NCI-H345 (cell line): ENCODE measurements around the gene TBX1.

Source experiments
- DNase-seq: peaks from one replicate; lab custom pipeline; 2025; lab: John Stamatoyannopoulos, UW

The TBX1 gene

GRCh38 chr22:19738664-19739447, 21.7 kb upstream of the TBX1 start:
- DNase-seq: no peak

- no peak for DNase-seq
These were observed 21.1 kb upstream of the TBX1 start for GRCh38 chr22:19739448-19739895.

DNA sequence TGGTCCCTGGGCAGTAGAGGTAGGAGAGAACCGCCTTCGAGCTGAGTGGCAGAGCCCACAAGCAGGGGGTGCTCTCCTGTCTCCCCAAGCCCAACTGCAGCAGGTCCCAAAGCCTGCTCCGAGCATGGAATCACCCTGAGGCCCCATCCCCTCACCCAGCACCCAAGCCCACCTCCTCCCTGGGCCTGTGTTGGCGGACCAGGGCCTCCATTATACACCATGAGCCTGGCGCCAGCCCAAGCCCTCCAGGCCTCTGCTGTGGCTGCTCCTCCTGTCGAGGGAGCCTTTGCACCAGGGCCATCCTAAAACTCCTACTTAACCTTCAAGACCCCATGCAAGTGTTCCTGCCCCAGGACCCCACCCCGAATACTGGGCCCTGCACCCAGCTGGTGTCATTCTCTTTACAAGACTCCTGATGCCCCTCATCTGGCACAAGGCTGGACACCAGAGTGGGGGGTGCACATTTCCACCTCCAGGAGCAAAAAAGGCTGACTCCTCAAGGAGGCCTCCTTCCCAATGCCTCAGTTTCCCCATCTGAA, 20.6 kb upstream of the TBX1 start:
- DNase-seq: no peak

DNA sequence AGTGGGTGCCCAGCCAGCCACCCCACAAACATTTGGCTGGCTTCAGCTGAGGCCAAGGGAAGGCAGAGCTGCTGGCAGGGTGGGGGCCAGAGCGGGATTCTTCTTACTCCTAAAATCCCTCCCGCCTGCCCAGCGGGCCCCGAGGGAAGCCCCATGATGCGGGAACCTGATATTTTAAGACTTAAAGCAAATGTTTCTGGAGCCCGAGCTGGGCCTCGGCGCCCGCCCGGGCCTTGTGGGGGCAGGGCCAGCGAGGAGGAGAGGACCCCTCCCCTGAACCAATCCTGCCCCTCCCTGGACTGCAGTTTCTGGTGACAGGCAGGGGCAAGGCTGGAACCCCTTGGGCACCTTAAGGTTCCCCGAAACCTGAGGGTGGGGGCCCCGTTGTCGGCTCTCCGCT, 20.0 kb upstream of the TBX1 start:
- DNase-seq: no peak

DNA sequence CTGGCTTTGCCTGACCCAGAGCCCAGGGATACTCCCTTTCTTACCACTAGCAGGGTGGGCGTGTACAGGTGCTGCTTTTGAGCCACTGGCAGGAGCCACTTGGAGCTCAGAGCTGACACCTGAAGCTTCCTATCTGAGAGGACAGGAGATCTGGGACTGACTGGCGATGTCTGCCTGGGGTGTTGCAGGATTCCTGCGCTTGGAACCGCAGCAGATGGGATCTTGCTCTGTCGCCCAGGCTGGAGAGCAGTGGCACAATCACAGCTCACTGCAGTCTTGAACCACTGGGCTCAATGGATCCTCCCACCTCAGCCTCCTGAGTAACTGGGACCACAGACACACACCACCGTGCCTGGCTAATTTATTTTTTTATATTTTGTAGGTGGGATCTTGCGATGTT, 19.5 kb upstream of the TBX1 start:
- DNase-seq: no peak

DNA sequence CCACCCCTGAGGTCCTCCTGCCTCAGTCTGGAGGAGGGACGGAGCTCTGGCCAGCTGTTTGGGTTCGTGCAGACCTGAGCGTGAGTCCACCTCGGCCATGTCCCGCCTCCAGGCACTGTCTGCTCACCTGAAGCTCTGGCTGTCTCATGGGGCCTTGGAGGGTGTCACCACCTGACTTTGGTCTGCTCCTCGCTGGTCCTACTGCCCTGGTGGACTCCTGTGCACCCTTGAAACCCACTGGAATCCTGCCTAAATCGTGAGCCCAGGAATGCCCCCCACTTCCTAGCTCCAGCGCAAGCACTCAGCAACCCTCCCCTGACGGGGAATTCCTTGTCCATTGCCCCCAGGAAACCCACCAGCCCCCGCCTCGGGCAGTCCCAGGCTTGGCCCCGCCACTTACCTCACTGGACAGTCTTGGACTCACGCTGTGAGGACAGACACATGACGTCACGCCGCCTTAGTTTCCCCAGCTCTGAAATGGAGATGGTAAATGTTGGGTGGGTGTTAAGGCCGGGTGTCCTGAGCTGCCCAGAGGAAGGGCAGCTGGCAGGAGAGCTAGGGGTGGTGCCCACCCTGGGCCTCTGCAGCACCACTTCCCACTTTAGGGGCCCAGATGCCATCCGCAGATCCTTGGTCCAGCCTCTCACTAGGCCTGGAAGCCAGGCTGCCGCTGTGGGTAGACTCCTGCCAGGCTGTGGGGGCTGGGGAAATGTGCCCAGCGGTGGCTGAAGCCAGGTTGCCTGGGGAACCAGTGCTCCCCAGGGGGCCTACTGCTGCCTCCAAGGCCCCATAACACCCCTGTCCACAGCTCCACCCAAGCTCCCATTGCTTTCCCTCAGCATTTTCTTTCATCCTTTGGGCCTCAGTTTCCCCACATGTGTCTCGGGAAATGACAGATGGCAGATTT, 18.2 kb upstream of the TBX1 start:
- DNase-seq: no peak

DNA sequence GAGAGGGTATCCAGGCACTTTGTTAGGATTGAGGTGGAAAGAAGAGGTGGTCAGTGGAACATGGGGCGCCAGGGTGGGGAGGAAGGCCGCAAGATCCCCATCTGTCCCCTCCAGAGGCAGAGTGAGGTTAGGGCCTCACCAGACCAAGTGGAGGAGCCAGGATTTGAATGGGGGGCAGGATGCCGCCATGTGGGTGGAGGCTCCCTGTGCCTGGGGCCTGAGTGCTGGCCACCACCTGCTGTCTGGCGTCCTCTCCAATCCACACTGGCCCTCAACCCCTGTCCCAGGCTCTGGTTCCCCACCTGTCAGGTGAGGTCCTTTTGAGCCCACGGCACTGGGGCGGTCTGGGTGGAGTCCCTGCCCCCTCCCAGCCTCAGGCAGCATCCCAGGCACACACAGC, 17.5 kb upstream of the TBX1 start:
- no peak for DNase-seq

GRCh38 chr22:19743651-19744050, 16.9 kb upstream of the TBX1 start:
- DNase-seq: no peak

DNA sequence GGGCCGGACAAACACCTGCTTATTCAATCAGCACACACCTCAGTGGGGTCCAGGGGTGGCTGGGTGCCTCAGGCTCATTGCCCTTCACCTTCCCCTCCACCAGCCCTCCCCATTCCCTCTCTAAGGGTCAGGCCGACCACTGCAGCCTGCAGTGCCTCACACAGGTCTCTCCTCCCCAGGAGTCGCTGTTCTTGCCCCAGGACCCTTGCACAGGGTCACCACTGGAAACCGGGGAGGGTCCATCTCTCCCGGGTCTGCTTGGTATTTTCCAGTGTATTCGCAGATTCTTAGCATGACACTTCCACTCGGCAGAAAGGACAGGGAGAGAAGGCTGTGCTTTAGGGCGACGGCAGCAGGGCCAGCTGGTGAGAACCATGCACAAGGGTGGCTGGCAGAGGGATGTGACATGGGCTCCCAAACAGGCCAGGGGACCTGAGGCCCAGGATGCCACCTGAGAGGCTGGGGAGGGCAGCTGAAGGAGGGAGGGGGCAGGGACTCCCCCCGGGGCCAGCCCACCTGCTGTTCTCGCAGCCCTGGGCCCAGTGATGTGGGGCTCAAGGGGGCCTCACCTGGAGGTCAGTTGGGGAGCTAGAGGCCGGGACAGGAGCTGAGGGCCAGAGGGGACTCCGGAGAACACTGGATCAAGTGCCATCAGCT, 16.1 kb upstream of the TBX1 start:
- DNase-seq: no peak

GRCh38 chr22:19745155-19746101, 15.2 kb upstream of the TBX1 start:
- DNase-seq: no peak

DNA sequence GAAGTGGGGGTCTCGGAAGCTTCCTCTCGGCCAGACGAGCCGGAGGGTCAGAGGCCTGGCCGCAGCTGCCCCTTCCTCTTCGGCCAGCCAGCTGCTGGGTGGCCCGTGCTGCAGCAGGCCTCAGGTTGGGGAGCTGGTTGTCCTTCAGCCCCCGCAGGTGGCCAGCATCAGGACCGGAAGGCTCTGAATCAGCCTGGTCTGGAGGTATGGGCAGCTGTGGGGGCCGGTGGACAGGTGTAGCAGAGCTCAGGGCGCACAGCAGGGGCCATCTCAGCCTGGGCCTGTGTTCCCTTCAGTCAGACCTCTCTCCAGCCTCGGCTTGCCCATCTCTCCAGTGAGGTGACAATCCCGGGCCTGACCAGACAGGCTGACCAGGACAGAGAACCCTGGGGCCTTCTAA, 13.9 kb upstream of the TBX1 start:
- no peak for DNase-seq

DNA sequence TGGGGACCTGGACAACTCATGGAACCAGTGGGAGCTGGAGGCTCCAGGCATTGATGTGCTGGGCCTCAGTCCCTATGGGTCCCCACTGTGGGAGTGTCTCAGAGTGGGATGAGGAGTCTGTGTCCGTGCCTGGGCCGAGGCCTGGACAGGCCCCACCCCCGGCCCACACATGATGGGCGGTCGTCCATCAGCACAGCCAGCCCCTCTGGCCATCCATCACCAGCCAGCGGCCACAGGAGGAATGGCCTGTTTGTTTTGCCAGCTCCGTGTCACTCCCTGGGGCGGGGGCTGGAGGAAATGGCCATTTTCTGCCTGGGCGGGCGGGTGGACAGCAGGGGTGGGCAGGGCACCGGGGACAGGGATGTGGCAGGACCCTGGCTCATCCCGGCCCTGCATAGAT, 13.0 kb upstream of the TBX1 start:
- no peak for DNase-seq

GRCh38 chr22:19748139-19748538, 12.4 kb upstream of the TBX1 start:
- DNase-seq: no peak

GRCh38 chr22:19748991-19749664, 11.4 kb upstream of the TBX1 start:
- no peak for DNase-seq

DNA sequence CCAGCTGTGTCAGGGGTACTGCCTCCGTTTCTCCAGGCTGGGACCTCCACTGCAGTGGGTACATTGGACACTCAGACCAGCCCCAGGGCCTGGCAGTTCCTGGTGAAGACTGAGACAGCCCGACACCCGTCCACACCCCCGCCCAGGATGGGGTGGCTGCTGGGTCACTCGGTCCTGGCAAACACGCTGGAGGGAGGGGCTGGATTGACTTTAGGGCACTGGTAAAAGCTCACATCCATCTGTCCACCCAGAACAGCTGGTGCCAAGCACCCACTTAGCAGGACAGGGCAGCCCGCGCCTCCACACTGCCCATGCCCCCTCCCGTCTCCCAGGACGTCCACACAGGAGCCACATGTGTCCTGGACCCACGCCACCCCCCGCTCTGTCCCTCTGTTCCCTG, 10.7 kb upstream of the TBX1 start:
- no peak for DNase-seq

DNA sequence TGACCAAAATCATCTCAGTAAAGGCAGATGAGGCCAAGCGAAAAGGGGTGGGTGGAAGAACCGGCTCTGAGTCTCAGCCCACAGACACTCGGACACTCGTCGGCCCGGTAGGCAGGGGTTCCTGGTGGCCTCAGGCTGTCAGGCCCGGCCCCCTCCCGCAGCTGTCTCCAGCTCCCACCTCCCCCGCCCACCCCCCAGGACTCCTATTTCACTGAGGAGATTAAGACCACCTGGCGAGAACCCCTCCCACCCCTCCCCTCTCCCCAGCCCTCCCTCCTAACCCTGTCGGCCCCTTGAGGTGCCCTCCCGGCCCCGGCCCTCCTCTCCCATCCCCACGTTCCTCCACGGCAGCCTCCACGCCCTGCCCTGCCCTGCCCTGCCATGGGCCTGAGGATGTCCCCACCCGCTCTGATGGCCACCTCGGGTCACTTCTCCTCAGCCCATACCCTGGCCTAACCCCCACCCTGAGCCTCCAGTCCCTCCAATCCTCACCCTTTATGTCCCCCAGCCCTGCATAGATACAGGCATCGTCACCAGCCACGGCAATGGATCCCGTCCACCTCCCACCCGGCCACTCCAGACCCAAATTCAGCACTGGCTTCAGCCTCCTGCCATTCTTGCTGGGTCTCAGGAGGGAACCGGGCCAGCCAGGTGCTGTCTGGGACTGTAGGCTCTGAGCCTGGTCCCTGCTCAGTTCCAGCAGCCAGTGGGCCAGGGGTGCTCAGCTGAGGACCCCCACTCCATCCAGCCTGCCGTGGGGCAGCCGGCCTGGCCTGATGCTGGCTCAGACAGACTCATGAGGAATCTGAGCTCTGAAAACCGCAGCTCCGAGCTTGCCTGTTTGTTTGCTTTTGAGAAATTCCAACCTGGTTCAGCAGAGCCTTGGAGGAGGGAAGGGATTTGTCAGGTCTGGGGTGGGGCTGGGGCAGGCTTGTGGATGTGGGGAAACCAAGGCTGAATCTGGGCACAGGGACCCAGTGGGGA, 9.8 kb upstream of the TBX1 start:
- no peak for DNase-seq

DNA sequence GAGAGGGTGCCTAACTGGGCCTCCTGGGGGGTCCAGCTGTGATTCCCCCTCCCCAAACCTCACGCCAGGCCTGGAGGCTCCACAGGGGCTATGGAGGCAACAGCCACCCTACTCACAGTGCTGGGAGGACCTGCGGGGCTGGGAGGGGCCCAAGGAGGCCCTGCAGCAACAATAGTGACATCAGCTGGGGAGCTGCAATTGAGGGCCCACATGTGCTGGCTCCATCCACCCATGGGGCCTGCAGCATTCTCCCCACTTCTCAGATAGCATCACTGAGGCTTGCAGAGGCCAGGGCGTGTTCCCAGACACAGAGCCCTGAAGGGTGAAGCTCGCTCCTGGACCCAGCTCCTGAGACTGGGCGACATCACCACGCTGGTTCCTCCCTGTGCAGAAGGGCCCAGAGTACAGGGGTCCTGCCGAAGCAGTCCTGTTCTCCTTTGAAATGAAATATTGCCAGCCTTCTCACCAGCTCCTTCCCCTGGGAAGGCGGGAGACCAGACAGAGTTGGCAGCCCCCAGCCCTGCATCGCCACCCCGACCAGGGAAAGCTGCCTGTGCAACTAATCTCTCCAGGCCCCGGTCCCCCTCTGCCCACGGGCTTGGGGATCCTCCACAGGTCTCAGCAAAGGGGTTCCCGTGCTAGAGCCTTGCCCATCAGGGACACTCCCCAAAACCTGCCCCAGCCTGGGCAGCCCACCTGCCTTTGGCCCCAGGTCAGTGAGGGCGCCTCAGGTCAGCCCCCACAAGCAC, 8.9 kb upstream of the TBX1 start:
- DNase-seq: no peak

GRCh38 chr22:19753090-19753842, 7.3 kb upstream of the TBX1 start:
- DNase-seq: no peak
